Neuron (in vitro differentiated cells): ENCODE measurements around the gene COA5.

Experiments used
- H2AFZ ChIP-seq: one replicate; pipeline ENCODE4 v1.6.1; 2013; ENCODE audit warnings: low read depth, mild to moderate bottlenecking, inconsistent platforms, low read length, moderate library complexity
- H3K27me3 ChIP-seq: one replicate; pipeline ENCODE4 v1.6.1; 2013; ENCODE audit warnings: low read length; ENCODE audit not compliant: insufficient read depth
- H3K36me3 ChIP-seq: one replicate; pipeline ENCODE4 v1.6.1; 2013; ENCODE audit warnings: low read length; ENCODE audit not compliant: insufficient read depth
- H3K4me1 ChIP-seq: one replicate; pipeline ENCODE4 v1.6.1; 2013; ENCODE audit warnings: low read length; ENCODE audit not compliant: insufficient read depth
- H3K4me3 ChIP-seq: 2 replicates; pipeline ENCODE4 v1.5.1; 2013; ENCODE audit warnings: mild to moderate bottlenecking, low read length, moderate library complexity
- H3K9me3 ChIP-seq: one replicate; pipeline ENCODE4 v1.6.1; 2013; ENCODE audit warnings: low read length

The COA5 gene

DNA sequence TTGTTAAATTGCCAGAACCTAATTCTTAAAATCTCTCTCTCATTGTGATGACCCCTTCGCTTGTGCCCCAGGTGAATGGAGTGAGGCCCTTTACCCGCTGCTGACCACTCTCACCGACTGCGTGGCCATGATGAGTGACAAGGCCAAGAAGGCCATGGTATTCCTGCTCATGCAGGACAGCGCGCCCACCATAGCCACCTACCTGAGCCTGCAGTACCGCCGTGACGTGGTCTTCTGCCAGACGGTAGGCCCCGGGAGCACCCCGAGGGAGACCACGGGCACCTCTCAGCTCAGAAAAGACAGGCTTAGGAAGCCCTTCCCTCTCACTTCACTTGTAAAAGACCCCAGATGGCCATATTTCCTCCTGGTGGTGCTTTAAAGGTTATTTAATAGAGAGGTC, 44.9 kb downstream of the COA5 start:
- H3K4me3 ChIP-seq = no peak overlapping the region
- no peaks in the 10 kb centered on the region for H3K27me3 ChIP-seq
- H3K4me1 ChIP-seq = no peaks in the 10 kb centered on the region
- H3K9me3 ChIP-seq = no peaks in the 10 kb centered on the region
- peaks cover 65% of the 10 kb centered on the region for H3K36me3 ChIP-seq
- H2AFZ ChIP-seq = no peak overlapping the region

DNA sequence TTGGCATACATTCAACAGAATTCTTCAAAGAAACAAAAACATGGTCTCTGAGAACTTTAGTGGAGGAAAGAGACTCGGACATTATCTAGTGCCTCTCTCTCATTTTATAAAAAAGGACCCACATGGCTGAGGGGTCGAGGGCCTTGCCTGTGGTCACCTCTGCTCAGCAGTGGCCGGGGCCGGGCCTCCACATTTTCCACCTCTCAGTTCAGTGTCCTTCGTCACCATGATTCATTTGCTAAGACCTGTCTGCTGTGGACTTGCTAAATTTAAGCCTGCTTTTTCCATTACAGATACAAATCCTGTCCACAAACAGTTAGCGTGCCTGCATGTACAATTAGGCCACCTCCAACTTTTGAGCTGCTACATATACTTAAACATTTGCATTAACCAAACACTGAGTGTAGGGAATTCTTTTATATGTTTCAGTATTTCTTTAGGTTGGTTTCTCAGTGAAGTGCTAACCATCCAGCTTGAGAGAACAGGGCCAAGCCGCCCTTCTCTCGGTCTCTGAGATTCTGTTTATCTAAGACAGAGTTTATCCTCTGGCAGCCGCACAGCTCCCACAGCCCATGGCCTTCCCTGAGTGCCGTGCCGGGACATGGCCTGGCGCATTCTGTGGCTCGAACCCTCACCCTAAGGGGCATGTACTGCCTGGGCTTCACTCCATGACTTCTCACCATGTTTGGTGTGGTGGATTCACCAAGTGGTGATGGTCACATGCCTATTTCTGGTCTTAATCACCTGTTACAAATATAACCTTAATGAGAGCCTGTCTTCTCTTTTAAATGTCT, 46.2 kb downstream of the COA5 start:
- Histone ChIP-seq H3K9me3 (no peaks in the 10 kb centered on the region), H3K4me3 (no peak overlapping the region), H2AFZ (no peak overlapping the region), H3K4me1 (no peaks in the 10 kb centered on the region), H3K27me3 (no peaks in the 10 kb centered on the region), H3K36me3 (peaks cover 58% of the 10 kb centered on the region)

- no peak overlapping the region for H3K4me3 ChIP-seq
- H3K36me3 ChIP-seq = peaks cover 56% of the 10 kb centered on the region
Measured at GRCh38 chr2:98561018-98561417, 47.3 kb downstream of the COA5 start.

DNA sequence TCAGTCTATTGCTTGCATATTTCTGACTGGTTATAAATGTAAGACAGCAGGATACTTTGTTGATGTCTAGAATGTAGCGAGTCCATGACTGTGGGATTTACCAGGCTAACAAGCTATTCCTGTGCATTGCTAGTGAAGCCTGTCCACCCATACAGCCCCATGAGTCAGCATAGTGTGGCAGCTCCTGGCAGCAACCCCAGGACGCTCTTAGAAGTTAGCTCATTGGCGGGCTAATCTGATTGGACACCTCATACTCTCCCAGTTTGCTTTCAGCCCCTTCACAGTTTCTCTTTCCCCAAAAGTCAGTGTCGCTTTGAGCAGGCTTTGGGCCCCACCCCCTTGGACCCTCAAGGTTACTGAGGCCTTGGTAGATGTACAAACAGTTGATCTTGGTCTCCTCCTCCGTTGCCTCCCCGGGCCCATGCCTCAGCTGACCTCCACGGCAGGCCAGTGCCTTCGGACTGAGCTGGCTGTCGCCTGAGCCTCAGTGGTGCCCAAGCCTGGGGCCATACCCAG, 48.0 kb downstream of the COA5 start:
- Histone ChIP-seq H3K4me3 (no peak overlapping the region), H2AFZ (no peak overlapping the region), H3K4me1 (no peaks in the 10 kb centered on the region), H3K27me3 (no peaks in the 10 kb centered on the region), H3K36me3 (peaks cover 54% of the 10 kb centered on the region), H3K9me3 (no peaks in the 10 kb centered on the region)

More at GRCh38 chr2:98561018-98561417, 47.3 kb downstream of the COA5 start:
- Histone ChIP-seq H3K27me3 (no peaks in the 10 kb centered on the region), H3K4me1 (no peaks in the 10 kb centered on the region), H3K9me3 (no peaks in the 10 kb centered on the region), H2AFZ (no peak overlapping the region)

DNA sequence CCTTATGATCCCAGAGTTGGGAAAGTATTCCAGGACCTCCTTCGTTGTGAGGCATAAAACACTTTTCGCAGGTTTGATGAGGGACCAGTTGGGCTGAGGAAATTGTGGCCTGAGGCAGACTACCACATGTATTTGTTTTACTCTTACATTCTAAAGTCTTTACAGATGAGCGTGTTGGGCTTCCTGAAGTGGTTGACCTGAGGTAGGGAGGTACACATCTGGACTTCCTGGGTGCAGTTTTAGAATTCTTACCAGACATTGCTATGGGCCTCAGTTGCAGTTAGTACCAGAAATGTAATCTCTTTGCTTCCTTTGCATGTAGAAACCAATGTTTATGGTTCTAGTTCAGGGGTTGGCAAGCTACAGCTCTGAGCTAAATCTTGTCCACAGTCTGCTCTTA, 48.7 kb downstream of the COA5 start:
- Histone ChIP-seq H3K27me3 (no peaks in the 10 kb centered on the region), H3K4me3 (no peak overlapping the region), H3K9me3 (no peaks in the 10 kb centered on the region), H2AFZ (no peak overlapping the region), H3K36me3 (peaks cover 52% of the 10 kb centered on the region), H3K4me1 (no peaks in the 10 kb centered on the region)

DNA sequence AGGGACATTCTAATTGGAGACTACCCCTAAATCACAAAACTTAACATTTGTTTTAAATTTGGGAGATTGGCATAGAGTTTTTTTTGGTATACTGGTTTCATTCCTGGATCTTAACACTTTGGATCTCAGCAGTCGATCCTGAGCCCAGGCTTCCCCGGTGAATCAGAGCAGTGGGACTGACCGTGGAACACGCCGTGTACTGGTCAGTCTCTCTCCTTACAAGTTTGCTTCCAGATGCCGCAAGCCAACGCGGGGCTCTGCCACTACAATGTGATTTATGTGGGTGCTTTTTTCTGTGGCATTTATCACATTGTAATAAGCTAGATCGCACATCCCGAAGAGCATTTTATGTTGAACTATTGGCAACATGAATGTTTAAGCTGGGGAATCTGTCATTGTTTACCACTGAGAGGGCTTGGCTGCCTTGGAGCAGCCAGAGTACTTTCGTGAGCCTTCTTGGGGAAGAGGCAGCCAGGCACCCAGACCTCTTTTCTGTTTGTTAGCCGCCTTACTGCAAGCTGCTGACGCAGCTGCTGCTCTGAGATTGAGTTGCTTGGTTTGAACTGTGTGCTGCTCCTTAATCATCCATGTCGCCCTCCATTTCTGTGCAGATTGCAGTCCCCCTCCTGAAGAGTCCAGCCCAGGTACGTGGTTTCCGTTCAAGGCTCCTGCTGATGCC, 49.3 kb downstream of the COA5 start:
- Histone ChIP-seq H2AFZ (no peak overlapping the region), H3K9me3 (no peaks in the 10 kb centered on the region), H3K27me3 (no peaks in the 10 kb centered on the region), H3K4me1 (no peaks in the 10 kb centered on the region), H3K36me3 (peaks cover 52% of the 10 kb centered on the region), H3K4me3 (no peak overlapping the region)

- no peaks in the 10 kb centered on the region for H3K4me1 ChIP-seq
- H3K36me3 ChIP-seq = peaks cover 62% of the 10 kb centered on the region
- no peak overlapping the region for H2AFZ ChIP-seq
- H3K27me3 ChIP-seq = no peaks in the 10 kb centered on the region
- H3K9me3 ChIP-seq = no peaks in the 10 kb centered on the region
- H3K4me3 ChIP-seq = no peak overlapping the region
Measured at GRCh38 chr2:98556344-98557033, 51.8 kb downstream of the COA5 start.

- H3K4me3 ChIP-seq = no peak overlapping the region
- H3K27me3 ChIP-seq = no peaks in the 10 kb centered on the region
- H3K36me3 ChIP-seq = peaks cover 65% of the 10 kb centered on the region
- no peaks in the 10 kb centered on the region for H3K9me3 ChIP-seq
- H3K4me1 ChIP-seq = no peaks in the 10 kb centered on the region
- no peak overlapping the region for H2AFZ ChIP-seq
Measured at GRCh38 chr2:98555696-98556095, 52.6 kb downstream of the COA5 start.

DNA sequence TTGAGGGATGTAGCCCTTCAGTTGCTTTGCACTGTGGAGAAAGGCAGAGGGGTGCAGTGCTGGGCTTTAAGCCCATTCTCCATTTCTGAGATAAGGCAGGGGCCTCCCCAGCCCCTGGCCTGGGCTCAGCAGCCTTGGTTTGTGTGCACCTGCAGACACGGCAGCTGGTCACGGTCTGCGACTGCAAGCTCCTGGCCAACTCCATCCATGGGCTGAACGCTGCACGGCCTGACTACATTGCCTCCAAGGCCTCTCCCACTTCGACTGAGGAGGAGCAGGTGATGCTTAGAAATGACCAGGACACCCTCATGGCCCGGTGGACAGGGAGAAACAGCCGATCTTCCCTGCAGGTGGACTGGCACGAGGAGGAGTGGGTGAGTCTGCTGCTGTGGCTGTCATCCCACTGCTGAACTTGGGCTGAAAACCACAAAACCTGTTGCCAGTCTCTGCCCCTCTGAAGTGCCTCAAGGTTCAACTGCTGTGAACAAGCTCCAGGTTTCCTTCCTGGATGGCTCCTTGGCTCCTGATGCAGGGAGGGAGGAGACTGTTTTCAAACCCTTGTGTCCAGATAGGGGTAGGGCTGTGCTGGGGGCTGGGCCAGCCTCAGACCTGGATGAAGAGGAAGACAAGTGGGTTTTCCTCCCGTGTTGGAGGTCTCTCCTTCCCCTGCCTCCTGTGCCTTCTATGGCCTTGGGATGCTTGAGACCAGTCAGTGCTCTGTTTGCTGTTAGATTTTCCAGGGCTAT, 54.0 kb downstream of the COA5 start:
- peaks cover 59% of the 10 kb centered on the region for H3K36me3 ChIP-seq
- H3K9me3 ChIP-seq = no peaks in the 10 kb centered on the region
- H3K27me3 ChIP-seq = no peaks in the 10 kb centered on the region
- H3K4me3 ChIP-seq = no peak overlapping the region
- H2AFZ ChIP-seq = no peak overlapping the region
- H3K4me1 ChIP-seq = no peaks in the 10 kb centered on the region

GRCh38 chr2:98552499-98553179, 55.7 kb downstream of the COA5 start:
- Histone ChIP-seq H2AFZ (no peak overlapping the region), H3K4me1 (no peaks in the 10 kb centered on the region), H3K4me3 (no peak overlapping the region), H3K27me3 (no peaks in the 10 kb centered on the region), H3K9me3 (no peaks in the 10 kb centered on the region), H3K36me3 (peaks cover 54% of the 10 kb centered on the region)

GRCh38 chr2:98551316-98551715, 57.0 kb downstream of the COA5 start:
- H3K4me1 ChIP-seq = no peaks in the 10 kb centered on the region
- H3K4me3 ChIP-seq = no peak overlapping the region
- H3K27me3 ChIP-seq = no peaks in the 10 kb centered on the region
- H2AFZ ChIP-seq = no peak overlapping the region
- peaks cover 60% of the 10 kb centered on the region for H3K36me3 ChIP-seq
- no peaks in the 10 kb centered on the region for H3K9me3 ChIP-seq

GRCh38 chr2:98550165-98550564, 58.1 kb downstream of the COA5 start:
- Histone ChIP-seq H2AFZ (no peak overlapping the region), H3K36me3 (peaks cover 62% of the 10 kb centered on the region), H3K4me1 (no peaks in the 10 kb centered on the region), H3K27me3 (no peaks in the 10 kb centered on the region), H3K4me3 (no peak overlapping the region), H3K9me3 (no peaks in the 10 kb centered on the region)
